Neural cell (in vitro differentiated cells): Measurements from ENCODE around the gene CLN6. TPM values are rescaled to one million over a fixed set of nuclear protein-coding genes. Genes with fewer than 3 reads are reported as not detected.

Source experiments
- H2AFZ ChIP-seq: fragments of 200-600, 300-800 bp; sonication (generic), shearing (Covaris generic); 2 replicates; pipeline ENCODE4 v1.6.0; 2014; ENCODE audit warnings: low read depth, mild to moderate bottlenecking, antibody characterized with exemption, low read length, moderate library complexity
- H3F3A ChIP-seq: fragments of 200-600 bp; shearing (Covaris generic); 2 replicates; pipeline ENCODE4 v1.6.1; 2016; ENCODE audit warnings: mild to moderate bottlenecking, moderate library complexity, mixed read lengths, antibody characterized with exemption, low read length; ENCODE audit not compliant: insufficient read depth, poor library complexity, severe bottlenecking
- H3K27ac ChIP-seq: fragments of 200-600, 300-800 bp; sonication (generic), shearing (Covaris generic); 2 replicates; pipeline ENCODE4 v1.5.1; 2014; ENCODE audit warnings: mild to moderate bottlenecking, low read length, moderate library complexity
- H3K27me3 ChIP-seq: fragments of 300-800, 200-600 bp; sonication (generic), shearing (Covaris generic); 2 replicates; pipeline ENCODE4 v1.6.0; 2014; ENCODE audit warnings: mild to moderate bottlenecking, low read depth, low read length, moderate library complexity; ENCODE audit not compliant: insufficient read depth
- H3K36me3 ChIP-seq: fragments of 300-800, 200-600 bp; sonication (generic), shearing (Covaris generic); 2 replicates; pipeline ENCODE4 v1.5.1; 2014; ENCODE audit warnings: mild to moderate bottlenecking, antibody characterized with exemption, low read length, moderate library complexity; ENCODE audit not compliant: insufficient read depth
- H3K4me2 ChIP-seq: fragments of 300-800, 200-600 bp; sonication (generic), shearing (Covaris generic); 2 replicates; pipeline ENCODE4 v1.6.0; 2014; ENCODE audit warnings: mild to moderate bottlenecking, low read length
- H3K4me3 ChIP-seq: fragments of 300-800, 200-600 bp; sonication (generic), shearing (Covaris generic); 2 replicates; pipeline ENCODE4 v1.5.1; 2014; ENCODE audit warnings: mild to moderate bottlenecking, low read length, moderate library complexity
- H3K79me2 ChIP-seq: fragments of 200-600 bp; shearing (Covaris generic); replicated peaks from 2 replicates; pipeline ENCODE4 v1.6.0; 2014; ENCODE audit warnings: mild to moderate bottlenecking, low read length, moderate library complexity; ENCODE audit not compliant: insufficient read depth
- H3K9ac ChIP-seq: fragments of 300-800, 200-600 bp; sonication (generic), shearing (Covaris generic); 2 replicates; pipeline ENCODE4 v1.6.1; 2016; ENCODE audit warnings: mild to moderate bottlenecking, low read length, mixed read lengths
- H3K9me2 ChIP-seq: fragments of 200-600 bp; shearing (Covaris generic); 2 replicates; pipeline ENCODE4 v1.6.1; 2016; ENCODE audit warnings: mild to moderate bottlenecking, low read length, mixed read lengths; ENCODE audit not compliant: insufficient read depth
- H3K9me3 ChIP-seq: fragments of 200-600, 300-800 bp; sonication (generic), shearing (Covaris generic); 2 replicates; pipeline ENCODE4 v1.6.1; 2016; ENCODE audit warnings: mild to moderate bottlenecking, mixed run types, low read length, moderate library complexity, mixed read lengths
- H4K20me1 ChIP-seq: fragments of 200-600 bp; shearing (Covaris generic); 2 replicates; pipeline ENCODE4 v1.6.1; 2016; ENCODE audit warnings: mild to moderate bottlenecking, mixed run types; ENCODE audit not compliant: insufficient read depth
- CTCF ChIP-seq: fragments of 450-650 bp; IDR thresholded peaks from 2 replicates; pipeline ENCODE4 v1.5.1; 2014; ENCODE audit warnings: antibody characterized with exemption, mild to moderate bottlenecking, moderate library complexity; ENCODE audit not compliant: poor library complexity, severe bottlenecking
- EP300 ChIP-seq: fragments of 450-650 bp; conservative IDR thresholded peaks from 2 replicates; pipeline ENCODE4 v1.6.1; 2014; ENCODE audit warnings: antibody characterized with exemption, mild to moderate bottlenecking, moderate library complexity; ENCODE audit not compliant: poor library complexity, severe bottlenecking
- EZH2 ChIP-seq: fragments of 200-600, 300-800 bp; shearing (Covaris generic), sonication (generic); IDR thresholded peaks from 2 replicates; pipeline ENCODE4 v1.6.1; 2014; ENCODE audit warnings: antibody characterized with exemption, low read length, borderline replicate concordance, mild to moderate bottlenecking; ENCODE audit not compliant: insufficient read depth, poor library complexity, severe bottlenecking
- MXI1 ChIP-seq: fragments of 450-650 bp; conservative IDR thresholded peaks from 2 replicates; pipeline ENCODE4 v1.6.1; 2014; ENCODE audit warnings: antibody characterized with exemption, mild to moderate bottlenecking; ENCODE audit not compliant: poor library complexity, severe bottlenecking
- POLR2AphosphoS5 ChIP-seq: IDR thresholded peaks from 2 replicates; pipeline ENCODE4 v1.6.1; 2012
- RAD21 ChIP-seq: fragments of 450-650 bp; conservative IDR thresholded peaks from 2 replicates; pipeline ENCODE4 v1.6.1; 2014; ENCODE audit warnings: antibody characterized with exemption, mild to moderate bottlenecking, moderate library complexity
- REST ChIP-seq: IDR thresholded peaks from 2 replicates; pipeline ENCODE4 v1.6.1; 2012; ENCODE audit warnings: borderline replicate concordance
- SMC3 ChIP-seq: fragments of 450-650 bp; conservative IDR thresholded peaks from 2 replicates; pipeline ENCODE4 v1.6.1; 2014; ENCODE audit warnings: antibody characterized with exemption, mild to moderate bottlenecking, moderate library complexity; ENCODE audit not compliant: poor library complexity
- TAF1 ChIP-seq: IDR thresholded peaks from 2 replicates; pipeline ENCODE4 v1.6.1; 2012; ENCODE audit warnings: low read depth
- polyA plus RNA-seq: library from polyadenylated mRNA; depleted of rRNA; stranded (reverse); fragments of >200 nt; gene quantifications from 2 replicates; pipeline ENCODE4 v1.2.3, GENCODE V29; 2014

The CLN6 gene
- polyA plus RNA-seq, 1 donor from 2014 or later = 4.9 TPM

- no peaks in the 10 kb centered on the region for H3K9me2 ChIP-seq
- H3K27ac ChIP-seq = no peak overlapping the region
- H3K9ac ChIP-seq = no peak overlapping the region
- H3K79me2 ChIP-seq = no peaks in the 10 kb centered on the region
- H3K4me2 ChIP-seq = no peak overlapping the region
- H3K9me3 ChIP-seq = no peaks in the 10 kb centered on the region
- TF ChIP-seq CTCF (no peak), TAF1 (no peak), RAD21 (no peak), EZH2 (no peak), EP300 (no peak), SMC3 (no peak), POLR2AphosphoS5 (no peak), MXI1 (no peak), REST (no peak)
- no peak overlapping the region for H2AFZ ChIP-seq
- no peaks in the 10 kb centered on the region for H3F3A ChIP-seq
- no peaks in the 10 kb centered on the region for H3K36me3 ChIP-seq
- no peaks in the 10 kb centered on the region for H3K27me3 ChIP-seq
- no peaks in the 10 kb centered on the region for H4K20me1 ChIP-seq
- H3K4me3 ChIP-seq = no peak overlapping the region
These were observed 33.2 kb upstream of the CLN6 start for GRCh38 chr15:68262514-68263356.

GRCh38 chr15:68261980-68262379 lies 32.5 kb upstream of the CLN6 start:
- no peaks in the 10 kb centered on the region for H3K9me2 ChIP-seq
- no peak overlapping the region for H3K4me3 ChIP-seq
- H4K20me1 ChIP-seq = no peaks in the 10 kb centered on the region
- H3K79me2 ChIP-seq = no peaks in the 10 kb centered on the region
- H3K9me3 ChIP-seq = no peaks in the 10 kb centered on the region
- no peaks in the 10 kb centered on the region for H3K36me3 ChIP-seq
- no peak overlapping the region for H3K4me2 ChIP-seq
- no peak overlapping the region for H3K27ac ChIP-seq
- no peak overlapping the region for H2AFZ ChIP-seq
- TF ChIP-seq SMC3 (no peak), TAF1 (no peak), REST (no peak), MXI1 (no peak), CTCF (no peak), EP300 (no peak), EZH2 (no peak)
- no peaks in the 10 kb centered on the region for H3K27me3 ChIP-seq
- H3K9ac ChIP-seq = no peak overlapping the region
- H3F3A ChIP-seq = no peaks in the 10 kb centered on the region
